ENCODE results near the gene FAM3B. TPM values are rescaled to one million over a fixed set of nuclear protein-coding genes. Genes with fewer than 3 reads are reported as not detected.

The FAM3B gene
- polyA plus RNA-seq, 3 donors, result 0.15 TPM; not detected in 2

DNA sequence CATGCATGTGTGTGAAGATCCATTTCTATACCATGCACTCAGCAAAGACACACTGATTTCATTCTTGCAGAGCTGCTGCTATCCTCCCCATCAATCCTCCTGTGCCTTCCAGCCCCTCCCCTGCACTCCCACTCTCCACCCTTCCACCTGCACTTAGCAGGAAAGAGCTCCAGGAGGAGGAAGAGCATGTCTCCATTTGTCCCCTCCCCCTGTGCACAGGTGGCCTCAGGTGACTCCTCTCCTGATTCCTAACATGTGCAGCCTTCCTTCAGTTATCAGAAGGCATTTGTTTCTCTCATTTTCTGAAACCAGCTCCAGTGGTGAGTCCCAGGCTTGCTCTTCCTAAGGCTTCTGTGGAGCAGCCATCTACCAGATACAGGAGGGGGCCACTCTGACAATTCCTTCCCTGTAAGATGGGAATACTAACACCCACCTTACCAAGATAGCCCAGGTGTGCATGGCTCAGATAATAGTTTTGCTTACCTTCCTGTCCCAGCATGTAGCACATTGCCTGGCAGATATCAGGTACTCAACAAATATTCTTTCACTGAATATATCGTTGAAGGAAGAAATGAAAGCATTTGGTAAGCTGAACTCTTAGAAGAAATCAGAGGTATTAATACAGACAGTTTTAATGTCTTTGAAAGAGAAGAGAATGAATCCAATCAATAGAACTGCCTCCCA is 21.9 kb upstream of the FAM3B start:
- intact Hi-C loops (cut with micrococcal nuclease), result no loop called here
- no peaks in the 10 kb centered on the region for H3K36me3 Mint-ChIP-seq
- Histone ChIP-seq H3K27me3 (ENCODE audit: control insufficient read depth in 2 of 2, insufficient read depth in 2 of 2, low read length in 2 of 2) (peaks cover 5 to 6% of the 10 kb centered on the region in 2 donors), H3K27ac (ENCODE audit: low read depth in 1 of 2, low read length in 2 of 2) (no peak overlapping the region), H4K20me1 (ENCODE audit: insufficient read depth, low read length) (no peaks in the 10 kb centered on the region), H3K4me2 (replicated peaks; ENCODE audit: extremely low read depth, low read length, poor library complexity, severe bottlenecking) (no peak overlapping the region), H3K9ac (ENCODE audit: insufficient read depth, low read length, poor library complexity, severe bottlenecking) (no peak overlapping the region), H3K4me3 (replicated peaks in 1 of 3; ENCODE audit: low read depth in 2 of 3, low read length in 3 of 3) (no peak overlapping the region), H3K9me3 (replicated peaks in 1 of 2; ENCODE audit: control insufficient read depth in 1 of 2, insufficient read depth in 1 of 2, low read length in 2 of 2) (peaks cover 7 to 8% of the 10 kb centered on the region in 2 donors), H3K36me3 (replicated peaks in 1 of 2; ENCODE audit: control insufficient read depth in 1 of 2, insufficient read depth in 2 of 2, low read length in 2 of 2) (no peaks in the 10 kb centered on the region), H3K79me2 (ENCODE audit: insufficient read depth, low read length) (no peaks in the 10 kb centered on the region), H2AFZ (ENCODE audit: insufficient read depth, low read depth, low read length, poor library complexity, severe bottlenecking) (no peak overlapping the region), H3K4me1 (ENCODE audit: control insufficient read depth in 1 of 2, insufficient read depth in 2 of 2, low read length in 2 of 2) (no peaks in the 10 kb centered on the region)
- H3K9me3 Mint-ChIP-seq, result peaks cover 0 to 6% (median 4%) of the 10 kb centered on the region in 7 donors
- no peak overlapping the region for H3K4me3 Mint-ChIP-seq
- WGBS (ENCODE audit: insufficient coverage), result no CpG with 5 or more reads among the region's 1 CpG
- H3K27ac Mint-ChIP-seq, result peak overlapping the region in 1 of 7 donors; percentile 50
- no peak for TF ChIP-seq CTCF (IDR thresholded peaks at IDR 0.05)
- H3K4me1 Mint-ChIP-seq, result peaks cover 3% of the 10 kb centered on the region
- peaks cover 15 to 25% (median 16%) of the 10 kb centered on the region in 3 donors for H3K27me3 Mint-ChIP-seq (ENCODE audit: low read depth in 3 of 3)
- DNase-seq, result no peak

GRCh38 chr21:41295721-41296254 is 20.8 kb upstream of the FAM3B start:
- peaks cover 7 to 8% of the 10 kb centered on the region in 2 donors for H3K9me3 ChIP-seq (replicated peaks in 1 of 2; ENCODE audit: control insufficient read depth in 1 of 2, insufficient read depth in 1 of 2, low read length in 2 of 2)
- 80% methylated on average over 1 of the region's 4 CpGs for WGBS (ENCODE audit: insufficient coverage)
- H3K79me2 ChIP-seq (ENCODE audit: insufficient read depth, low read length), result no peaks in the 10 kb centered on the region
- H3K4me2 ChIP-seq (replicated peaks; ENCODE audit: extremely low read depth, low read length, poor library complexity, severe bottlenecking), result no peak overlapping the region
- peaks cover 5% of the 10 kb centered on the region in 2 donors for H3K27me3 ChIP-seq (ENCODE audit: control insufficient read depth in 2 of 2, insufficient read depth in 2 of 2, low read length in 2 of 2)
- no peak overlapping the region for H2AFZ ChIP-seq (ENCODE audit: insufficient read depth, low read depth, low read length, poor library complexity, severe bottlenecking)
- no peak overlapping the region for H3K9ac ChIP-seq (ENCODE audit: insufficient read depth, low read length, poor library complexity, severe bottlenecking)
- peaks cover 3% of the 10 kb centered on the region for H3K4me1 Mint-ChIP-seq
- no peaks in the 10 kb centered on the region for H3K4me1 ChIP-seq (ENCODE audit: control insufficient read depth in 1 of 2, insufficient read depth in 2 of 2, low read length in 2 of 2)
- intact Hi-C loops (cut with micrococcal nuclease), result no loop called here
- no peak overlapping the region for H3K4me3 ChIP-seq (replicated peaks in 1 of 3; ENCODE audit: low read depth in 2 of 3, low read length in 3 of 3)
- H3K36me3 Mint-ChIP-seq, result no peaks in the 10 kb centered on the region
- no peak for TF ChIP-seq CTCF (IDR thresholded peaks at IDR 0.05)
- DNase-seq, result no peak
- no peak overlapping the region for H3K27ac Mint-ChIP-seq
- H3K27me3 Mint-ChIP-seq (ENCODE audit: low read depth in 3 of 3), result peaks cover 8 to 14% (median 9%) of the 10 kb centered on the region in 3 donors
- H3K4me3 Mint-ChIP-seq, result no peak overlapping the region
- H3K27ac ChIP-seq (ENCODE audit: low read depth in 1 of 2, low read length in 2 of 2), result no peak overlapping the region
- H3K9me3 Mint-ChIP-seq, result peaks cover 0 to 10% (median 7%) of the 10 kb centered on the region in 7 donors
- H3K36me3 ChIP-seq (replicated peaks in 1 of 2; ENCODE audit: control insufficient read depth in 1 of 2, insufficient read depth in 2 of 2, low read length in 2 of 2), result no peaks in the 10 kb centered on the region
- H4K20me1 ChIP-seq (ENCODE audit: insufficient read depth, low read length), result no peaks in the 10 kb centered on the region

Measured in CD14-positive monocyte (primary cell).